ENCODE measurements around the gene MUC5B. TPM values are rescaled to one million over a fixed set of nuclear protein-coding genes. Genes with fewer than 3 reads are reported as not detected.

Gene MUC5B
- total and polyA plus RNA-seq, 2 donors (not counting 1 experiment from before 2014, with no cell fraction given), result not detected

- no peak overlapping the region for H3K27ac ChIP-seq (ENCODE audit: insufficient read depth, low read length)
- H3K4me2 ChIP-seq (ENCODE audit: extremely low read depth, insufficient read depth, low read length), result no peak overlapping the region
- H4K20me1 ChIP-seq (ENCODE audit: control insufficient read depth, extremely low read depth, insufficient read depth, low read length), result no peaks in the 10 kb centered on the region
- H3K9me3 ChIP-seq (ENCODE audit: control insufficient read depth, insufficient read depth, low read depth, low read length), result no peaks in the 10 kb centered on the region
- H2AFZ ChIP-seq (ENCODE audit: low read length), result no peak overlapping the region
- DNase-seq (ENCODE audit: low read depth in 2 of 2), result no peak
- no peak overlapping the region for H3K4me3 ChIP-seq (replicated peaks in 1 of 4; ENCODE audit: control extremely low read depth in 1 of 4, insufficient read depth in 1 of 4, low read depth in 3 of 4, low read length in 4 of 4)
- no peak overlapping the region for H3K9ac ChIP-seq (ENCODE audit: insufficient read depth, low read length)
- no peak for TF ChIP-seq CTCF (conservative IDR thresholded peaks at IDR 0.05 in 1 of 2, IDR thresholded peaks at IDR 0.05 in 1 of 2; ENCODE audit: low read depth in 1 of 2, low read length in 2 of 2)
- TF ChIP-seq EZH2 (IDR thresholded peaks at IDR 0.05; ENCODE audit: low read length, missing control alignments), result no peak
- no peaks in the 10 kb centered on the region for H3K36me3 ChIP-seq (ENCODE audit: control insufficient read depth, insufficient read depth, low read length)
- no peaks in the 10 kb centered on the region for H3K4me1 ChIP-seq (ENCODE audit: control insufficient read depth, extremely low read depth, insufficient read depth, low read length)
- H3K27me3 ChIP-seq (ENCODE audit: control insufficient read depth, insufficient read depth, low read length), result no peaks in the 10 kb centered on the region
- no peaks in the 10 kb centered on the region for H3K79me2 ChIP-seq (ENCODE audit: control insufficient read depth, insufficient read depth, low read length)
These were observed 31.3 kb downstream of the MUC5B start for GRCh38 chr11:1254086-1254648.

GRCh38 chr11:1254733-1255132 lies 31.9 kb downstream of the MUC5B start:
- H3K27ac ChIP-seq (ENCODE audit: insufficient read depth, low read length), result no peak overlapping the region
- no peaks in the 10 kb centered on the region for H3K27me3 ChIP-seq (ENCODE audit: control insufficient read depth, insufficient read depth, low read length)
- H3K9ac ChIP-seq (ENCODE audit: insufficient read depth, low read length), result no peak overlapping the region
- H3K79me2 ChIP-seq (ENCODE audit: control insufficient read depth, insufficient read depth, low read length), result no peaks in the 10 kb centered on the region
- H3K4me2 ChIP-seq (ENCODE audit: extremely low read depth, insufficient read depth, low read length), result no peak overlapping the region
- no peaks in the 10 kb centered on the region for H3K36me3 ChIP-seq (ENCODE audit: control insufficient read depth, insufficient read depth, low read length)
- H2AFZ ChIP-seq (ENCODE audit: low read length), result no peak overlapping the region
- no peaks in the 10 kb centered on the region for H3K9me3 ChIP-seq (ENCODE audit: control insufficient read depth, insufficient read depth, low read depth, low read length)
- no peaks in the 10 kb centered on the region for H3K4me1 ChIP-seq (ENCODE audit: control insufficient read depth, extremely low read depth, insufficient read depth, low read length)
- no peak for DNase-seq (ENCODE audit: low read depth in 2 of 2)
- H4K20me1 ChIP-seq (ENCODE audit: control insufficient read depth, extremely low read depth, insufficient read depth, low read length), result no peaks in the 10 kb centered on the region
- TF ChIP-seq CTCF (conservative IDR thresholded peaks at IDR 0.05 in 1 of 2, IDR thresholded peaks at IDR 0.05 in 1 of 2; ENCODE audit: low read depth in 1 of 2, low read length in 2 of 2) (no peak), EZH2 (IDR thresholded peaks at IDR 0.05; ENCODE audit: low read length, missing control alignments) (no peak)
- H3K4me3 ChIP-seq (replicated peaks in 1 of 4; ENCODE audit: control extremely low read depth in 1 of 4, insufficient read depth in 1 of 4, low read depth in 3 of 4, low read length in 4 of 4), result no peak overlapping the region

GRCh38 chr11:1255151-1255550 lies 32.3 kb downstream of the MUC5B start:
- Histone ChIP-seq H2AFZ (ENCODE audit: low read length) (no peak overlapping the region), H3K4me2 (ENCODE audit: extremely low read depth, insufficient read depth, low read length) (no peak overlapping the region), H3K27ac (ENCODE audit: insufficient read depth, low read length) (no peak overlapping the region), H3K27me3 (ENCODE audit: control insufficient read depth, insufficient read depth, low read length) (no peaks in the 10 kb centered on the region), H3K36me3 (ENCODE audit: control insufficient read depth, insufficient read depth, low read length) (no peaks in the 10 kb centered on the region), H4K20me1 (ENCODE audit: control insufficient read depth, extremely low read depth, insufficient read depth, low read length) (no peaks in the 10 kb centered on the region), H3K4me3 (replicated peaks in 1 of 4; ENCODE audit: control extremely low read depth in 1 of 4, insufficient read depth in 1 of 4, low read depth in 3 of 4, low read length in 4 of 4) (no peak overlapping the region), H3K9ac (ENCODE audit: insufficient read depth, low read length) (no peak overlapping the region), H3K9me3 (ENCODE audit: control insufficient read depth, insufficient read depth, low read depth, low read length) (no peaks in the 10 kb centered on the region), H3K79me2 (ENCODE audit: control insufficient read depth, insufficient read depth, low read length) (no peaks in the 10 kb centered on the region), H3K4me1 (ENCODE audit: control insufficient read depth, extremely low read depth, insufficient read depth, low read length) (no peaks in the 10 kb centered on the region)
- DNase-seq (ENCODE audit: low read depth in 2 of 2), result no peak
- TF ChIP-seq EZH2 (IDR thresholded peaks at IDR 0.05; ENCODE audit: low read length, missing control alignments), result no peak
- no peak for TF ChIP-seq CTCF (conservative IDR thresholded peaks at IDR 0.05 in 1 of 2, IDR thresholded peaks at IDR 0.05 in 1 of 2; ENCODE audit: low read depth in 1 of 2, low read length in 2 of 2)
